ENCODE data around the gene DDR2.
"Not testable (repeated sequence)": the region's sequence is repeated elsewhere in the genome, so short reads cannot be mapped to it uniquely, and the experiment has no call there.

The DDR2 gene

DNA sequence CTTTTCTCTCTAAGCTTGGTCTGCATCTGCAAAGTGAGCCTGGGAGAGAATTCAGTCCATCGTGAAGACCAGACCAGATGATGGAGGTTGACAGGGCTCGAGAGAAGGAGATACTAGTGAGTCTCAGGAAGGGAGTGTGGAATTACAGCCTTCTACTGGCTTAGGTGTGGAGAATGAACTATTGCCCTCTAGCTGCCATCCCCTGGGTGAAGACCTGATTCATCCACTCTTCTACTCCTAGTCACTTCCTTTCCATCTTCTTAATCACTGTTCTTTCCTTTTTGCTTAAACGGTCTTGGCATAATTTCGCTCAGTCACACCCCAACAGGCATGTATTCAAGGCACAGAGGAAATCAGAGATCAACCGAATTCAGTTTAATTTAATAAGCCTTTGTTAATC is 124.3 kb downstream of the DDR2 start:
- FAIRE-seq (no peak), DNase-seq (ENCODE audit: low spot score) (no peak)

DNA sequence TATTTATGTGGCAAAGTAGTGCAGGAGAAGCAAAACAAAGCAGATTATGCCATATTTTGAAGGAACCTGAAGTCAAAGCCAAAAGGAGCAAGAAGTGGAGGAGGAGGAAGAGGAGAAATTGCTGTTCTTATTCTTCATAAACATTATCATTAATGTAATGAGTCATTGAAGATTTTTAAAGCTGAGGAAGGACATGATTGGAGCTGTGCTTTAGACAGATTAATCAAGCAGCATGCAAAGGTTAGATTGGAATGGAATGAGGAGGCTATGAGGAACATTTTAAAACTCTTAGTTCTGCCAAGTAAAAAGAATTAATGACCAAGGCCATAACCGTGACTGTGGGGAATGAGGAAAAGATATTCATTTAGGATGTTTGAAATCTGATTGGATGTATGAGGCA is 125.2 kb downstream of the DDR2 start:
- DNase-seq (ENCODE audit: low spot score) (no peak), FAIRE-seq (no peak)

GRCh38 chr1:162765788-162766187 is 133.5 kb downstream of the DDR2 start:
- DNase-seq (ENCODE audit: low spot score), result no peak
- FAIRE-seq, result no peak

DNA sequence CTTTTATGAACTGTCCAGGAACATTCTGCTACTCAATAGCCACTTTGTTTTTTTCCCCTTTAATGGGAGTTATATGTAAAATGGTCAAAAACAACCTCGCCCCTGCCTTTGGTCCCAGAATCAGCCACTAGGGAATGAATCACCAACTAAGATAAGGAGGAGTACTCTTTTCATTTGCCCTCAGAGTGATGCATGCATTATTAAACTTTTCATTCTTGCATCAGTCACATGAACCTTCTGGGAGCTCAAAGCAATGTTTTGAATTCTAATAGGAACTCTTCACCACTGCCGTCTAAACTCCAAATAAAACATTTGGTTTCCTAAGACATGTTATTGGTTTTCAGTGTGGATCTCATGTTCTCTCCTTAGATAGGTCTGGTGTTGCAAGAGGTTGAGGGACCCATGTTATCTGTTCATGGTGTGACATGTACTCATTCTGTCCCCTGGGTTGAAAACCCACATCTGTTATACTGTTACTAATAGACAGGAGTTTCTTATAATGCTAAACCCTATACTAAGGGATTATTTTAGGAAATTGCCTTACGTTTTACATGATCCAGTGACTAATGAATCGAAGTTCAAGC is 140.4 kb downstream of the DDR2 start:
- FAIRE-seq (no peak), DNase-seq (ENCODE audit: low spot score) (no peak)

DNA sequence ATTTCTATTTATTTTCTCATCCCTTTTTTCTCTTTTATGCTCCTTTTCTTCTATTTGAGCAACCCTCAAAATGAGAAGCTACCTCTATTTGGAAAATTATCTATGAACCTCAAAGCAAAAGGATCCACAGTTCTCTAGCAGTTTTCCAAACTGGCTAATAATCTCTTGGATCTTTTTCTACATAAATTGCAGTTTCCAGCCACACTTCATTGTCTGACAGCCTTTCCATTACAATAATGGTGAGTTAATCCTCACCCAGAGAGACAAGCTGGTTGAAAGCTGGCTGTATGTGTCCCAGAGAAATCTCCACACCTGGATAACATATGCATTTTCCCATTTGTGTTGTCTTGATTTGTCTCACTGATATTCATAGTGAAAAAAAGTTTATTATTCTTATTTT is 141.7 kb downstream of the DDR2 start:
- FAIRE-seq (no peak), DNase-seq (ENCODE audit: low spot score) (no peak)

- DNase-seq (ENCODE audit: low spot score), result no peak
These were observed 146.8 kb downstream of the DDR2 start for GRCh38 chr1:162779043-162779442.

GRCh38 chr1:162782671-162783070 is 150.4 kb downstream of the DDR2 start:
- no peak for FAIRE-seq
- no peak for DNase-seq (ENCODE audit: low spot score)

More at GRCh38 chr1:162779043-162779442, 146.8 kb downstream of the DDR2 start:
- FAIRE-seq, result no peak

DNA sequence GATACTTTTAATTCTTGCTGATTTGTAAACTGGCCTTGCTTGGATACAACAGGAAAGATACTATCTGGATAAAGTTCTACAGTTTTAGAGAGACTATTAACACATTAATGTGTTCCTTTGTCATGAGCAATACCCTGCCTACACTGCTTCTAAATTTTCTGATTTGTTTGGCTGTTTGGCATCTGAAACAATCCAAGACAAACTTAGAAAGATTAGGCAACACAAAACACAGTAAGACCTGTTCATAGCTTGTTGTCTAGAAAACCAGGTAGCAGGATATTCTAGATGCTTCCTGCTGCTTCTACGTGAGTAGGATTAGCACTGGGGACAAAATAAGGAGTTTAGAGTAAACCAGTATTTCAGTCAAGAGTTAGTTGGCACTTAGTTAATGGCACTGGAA is 152.7 kb downstream of the DDR2 start:
- not testable (repeated sequence) for FAIRE-seq

DNA sequence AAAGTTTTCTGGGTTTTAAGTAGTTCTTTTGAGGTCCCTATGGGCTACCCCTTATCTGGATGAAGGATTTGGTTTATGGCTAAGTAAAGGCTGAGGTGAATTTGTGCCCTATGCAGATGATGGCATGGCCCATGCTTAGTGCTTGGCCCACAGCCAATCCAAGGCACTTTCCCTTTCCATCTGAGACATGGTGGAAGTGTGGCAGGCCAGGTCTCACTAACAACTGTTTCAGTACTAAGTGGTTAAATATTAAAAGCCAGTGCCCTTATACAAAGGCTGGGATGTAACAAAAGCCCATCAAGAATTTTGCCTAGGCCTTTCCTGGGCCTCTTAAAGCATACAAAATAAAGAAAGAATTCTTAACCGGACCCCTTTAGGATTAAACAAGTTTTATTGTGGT is 156.5 kb downstream of the DDR2 start:
- FAIRE-seq; DNase-seq (ENCODE audit: low spot score): not testable (repeated sequence)

More for the DNA sequence above, 152.7 kb downstream of the DDR2 start:
- not testable (repeated sequence) for DNase-seq (ENCODE audit: low spot score)

DNA sequence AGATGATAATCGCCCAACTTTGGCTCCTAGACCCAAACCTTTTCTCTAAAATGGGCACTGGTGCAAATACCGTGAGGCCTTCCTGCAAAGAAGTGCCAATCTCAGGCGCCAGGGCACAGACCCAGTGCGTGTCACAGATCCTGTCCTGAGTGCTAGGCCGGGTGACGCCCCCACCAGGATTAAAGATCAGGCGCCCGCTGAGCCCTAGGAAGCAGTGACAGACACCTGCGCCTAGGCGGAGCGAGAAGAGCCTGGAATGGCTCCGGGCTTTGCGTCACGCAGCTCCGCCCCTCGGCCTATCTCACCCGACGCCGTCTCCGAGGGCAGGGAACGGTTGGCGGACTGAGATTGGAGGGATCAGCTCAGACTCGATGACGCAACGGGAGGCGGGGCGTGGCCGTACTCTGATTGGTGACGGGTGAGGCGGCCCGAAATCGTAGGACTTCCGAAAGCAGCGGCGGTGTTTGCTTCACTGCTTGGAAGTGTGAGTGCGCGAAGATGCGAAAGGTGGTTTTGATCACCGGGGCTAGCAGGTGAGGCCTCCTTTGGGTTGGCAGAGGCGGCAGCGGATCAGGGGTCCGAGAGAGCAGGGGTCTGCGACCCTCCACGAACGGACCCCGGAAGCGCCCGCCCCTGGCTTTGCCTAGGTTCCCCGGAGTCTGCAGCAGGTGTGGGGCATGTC is 158.2 kb downstream of the DDR2 start, which contains the start of gene HSD17B7:
Gene HSD17B7, plus strand, starts transcription at position 400 of the 682 bp plus-strand sequence. Its CDS starts 99 bp downstream, at position 499.
- FAIRE-seq, result peak; percentile 84
- DNase-seq (ENCODE audit: low spot score), result peak; percentile 67

GRCh38 chr1:162790985-162791357 is 158.7 kb downstream of the DDR2 start:
- FAIRE-seq; DNase-seq (ENCODE audit: low spot score): not testable (repeated sequence)

GRCh38 chr1:162794284-162794683 is 162.0 kb downstream of the DDR2 start:
- FAIRE-seq; DNase-seq (ENCODE audit: low spot score): not testable (repeated sequence)

GRCh38 chr1:162796617-162797279 is 164.5 kb downstream of the DDR2 start:
- not testable (repeated sequence) for DNase-seq (ENCODE audit: low spot score); FAIRE-seq

- FAIRE-seq, result peak; percentile 21
These were observed 167.9 kb downstream of the DDR2 start for GRCh38 chr1:162799995-162800830.

GRCh38 chr1:162807503-162807902 is 175.2 kb downstream of the DDR2 start:
- DNase-seq (ENCODE audit: low spot score); FAIRE-seq: not testable (repeated sequence)

More at GRCh38 chr1:162799995-162800830, 167.9 kb downstream of the DDR2 start:
- DNase-seq (ENCODE audit: low spot score), result peak; percentile 35

GRCh38 chr1:162812357-162812756 is 180.1 kb downstream of the DDR2 start:
- DNase-seq (ENCODE audit: low spot score); FAIRE-seq: not testable (repeated sequence)

DNA sequence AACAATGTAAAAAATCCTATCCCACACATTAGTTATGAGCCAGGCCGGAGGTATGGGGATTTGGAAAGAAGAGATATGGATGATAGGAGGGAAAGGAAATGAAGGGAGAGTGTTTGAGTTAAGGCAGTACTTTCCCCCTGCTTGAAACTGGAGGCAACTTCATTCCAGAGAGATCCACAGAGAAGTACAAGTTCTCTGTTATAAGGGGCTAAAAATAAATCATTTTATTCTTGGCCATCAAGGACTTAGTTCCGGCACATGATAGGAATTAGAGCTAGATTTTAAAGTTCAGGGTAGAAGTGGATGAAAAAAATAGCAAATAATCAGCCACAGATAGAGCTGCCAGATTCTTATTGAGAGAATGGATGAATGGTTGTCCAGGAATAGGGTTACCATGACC is 185.9 kb downstream of the DDR2 start:
- DNase-seq (ENCODE audit: low spot score); FAIRE-seq: not testable (repeated sequence)

DNA sequence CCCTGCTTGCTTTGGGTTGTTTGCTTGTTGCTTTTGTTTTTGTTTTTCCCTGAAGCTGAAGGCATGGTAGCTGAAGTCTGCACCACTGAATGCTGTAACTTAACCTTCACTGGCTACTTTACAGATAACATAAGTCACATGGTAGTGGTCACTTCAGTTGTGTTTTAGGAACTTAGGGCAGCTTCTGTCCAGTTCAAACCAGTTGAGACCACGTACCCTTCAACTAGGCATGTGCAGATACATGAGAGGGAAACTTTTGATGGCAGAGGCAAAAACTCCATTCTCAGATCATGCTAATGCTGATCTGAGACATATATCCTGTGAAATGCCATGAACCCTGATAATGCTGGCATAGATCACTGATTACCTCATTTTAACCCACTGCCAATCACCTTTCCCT is 186.4 kb downstream of the DDR2 start:
- not testable (repeated sequence) for FAIRE-seq; DNase-seq (ENCODE audit: low spot score)

GRCh38 chr1:162822391-162823200 is 190.3 kb downstream of the DDR2 start:
- FAIRE-seq (no peak), DNase-seq (ENCODE audit: low spot score) (no peak)

- no peak for DNase-seq (ENCODE audit: low spot score)
- FAIRE-seq, result no peak
These were observed 191.0 kb downstream of the DDR2 start for GRCh38 chr1:162823231-162823630.
